Measurements from ENCODE around the gene PVALEF.

GRCh38 chr17:81128774-81129173 is 36.5 kb upstream of the PVALEF start:
- no peak for TF ChIP-seq CTCF (IDR thresholded peaks at IDR 0.05)
- TF ChIP-seq EP300 (IDR thresholded peaks at IDR 0.05): no peak

All from esophagus muscularis mucosa (tissue), 3 donors.